ENCODE data around the gene LUZP2.

LUZP2 gene

GRCh38 chr11:24572376-24572775 lies 75.5 kb downstream of the LUZP2 start:
- no peak for DNase-seq

DNA sequence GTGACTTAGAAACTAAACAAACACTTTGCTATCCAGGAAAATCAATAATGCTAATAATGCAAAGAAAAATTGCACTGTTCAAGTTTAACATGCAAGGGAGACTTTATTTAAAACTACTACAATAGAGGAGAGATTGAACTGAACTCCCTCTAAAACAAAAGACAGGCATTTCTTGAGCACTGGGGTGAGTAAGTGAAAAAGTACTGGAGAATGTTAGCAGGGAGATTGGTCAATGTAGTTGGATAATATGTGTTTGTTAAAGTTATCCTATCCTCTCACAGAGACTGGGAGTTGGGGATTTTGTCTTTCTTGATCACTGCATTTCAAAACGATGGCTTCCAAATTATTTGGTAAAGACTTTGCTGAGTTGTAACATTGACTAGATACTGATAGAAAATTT lies 77.6 kb downstream of the LUZP2 start:
- DNase-seq: no peak

GRCh38 chr11:24575392-24575791 lies 78.5 kb downstream of the LUZP2 start:
- no peak for DNase-seq

- no peak for DNase-seq
These were observed 88.3 kb downstream of the LUZP2 start for GRCh38 chr11:24585192-24585591.

DNA sequence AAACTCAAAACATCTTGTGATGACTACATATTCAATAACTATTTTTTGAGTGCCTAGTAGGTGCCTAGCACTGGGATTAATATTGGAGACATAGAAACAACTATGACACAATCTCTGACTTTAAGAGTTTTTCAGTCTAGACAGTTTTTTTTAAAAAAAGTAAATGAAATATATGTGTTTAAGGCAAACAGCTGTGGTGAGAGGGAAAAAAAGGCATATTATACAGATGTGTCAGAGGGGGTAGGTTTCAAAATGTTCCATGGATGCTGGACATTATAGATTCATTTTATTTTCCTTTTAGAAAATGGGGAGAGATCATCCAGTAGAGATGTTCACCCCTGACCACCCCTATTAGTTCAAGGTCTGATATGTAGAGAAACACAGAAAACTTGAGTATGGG lies 90.8 kb downstream of the LUZP2 start:
- DNase-seq: no peak

DNA sequence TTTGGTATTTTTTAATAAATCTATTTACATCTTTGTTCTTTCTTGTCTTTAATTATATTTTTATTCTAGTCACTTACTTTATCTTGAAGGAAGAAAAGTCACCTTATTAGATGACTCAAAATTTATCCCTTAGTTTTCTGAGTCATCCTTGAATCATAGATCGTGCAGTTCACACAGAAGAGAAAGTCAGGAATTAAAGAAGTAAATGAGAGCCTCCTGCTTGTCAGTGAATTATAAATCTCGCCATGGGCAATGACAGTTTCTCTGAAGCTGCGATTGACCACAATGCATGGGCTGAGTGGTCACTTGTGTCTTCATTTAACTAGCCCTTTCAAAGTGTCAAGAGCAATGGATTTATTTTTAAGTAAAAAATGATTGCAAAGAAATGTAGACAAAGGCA lies 91.2 kb downstream of the LUZP2 start:
- DNase-seq: no peak

GRCh38 chr11:24589064-24589463 lies 92.2 kb downstream of the LUZP2 start:
- no peak for DNase-seq

GRCh38 chr11:24591283-24591682 lies 94.4 kb downstream of the LUZP2 start:
- no peak for DNase-seq

GRCh38 chr11:24592360-24592759 lies 95.5 kb downstream of the LUZP2 start:
- no peak for DNase-seq

GRCh38 chr11:24593332-24593731 lies 96.5 kb downstream of the LUZP2 start:
- no peak for DNase-seq

- no peak for DNase-seq
These were observed 97.5 kb downstream of the LUZP2 start for GRCh38 chr11:24594401-24594800.

GRCh38 chr11:24598641-24599040 lies 101.8 kb downstream of the LUZP2 start:
- no peak for DNase-seq

DNA sequence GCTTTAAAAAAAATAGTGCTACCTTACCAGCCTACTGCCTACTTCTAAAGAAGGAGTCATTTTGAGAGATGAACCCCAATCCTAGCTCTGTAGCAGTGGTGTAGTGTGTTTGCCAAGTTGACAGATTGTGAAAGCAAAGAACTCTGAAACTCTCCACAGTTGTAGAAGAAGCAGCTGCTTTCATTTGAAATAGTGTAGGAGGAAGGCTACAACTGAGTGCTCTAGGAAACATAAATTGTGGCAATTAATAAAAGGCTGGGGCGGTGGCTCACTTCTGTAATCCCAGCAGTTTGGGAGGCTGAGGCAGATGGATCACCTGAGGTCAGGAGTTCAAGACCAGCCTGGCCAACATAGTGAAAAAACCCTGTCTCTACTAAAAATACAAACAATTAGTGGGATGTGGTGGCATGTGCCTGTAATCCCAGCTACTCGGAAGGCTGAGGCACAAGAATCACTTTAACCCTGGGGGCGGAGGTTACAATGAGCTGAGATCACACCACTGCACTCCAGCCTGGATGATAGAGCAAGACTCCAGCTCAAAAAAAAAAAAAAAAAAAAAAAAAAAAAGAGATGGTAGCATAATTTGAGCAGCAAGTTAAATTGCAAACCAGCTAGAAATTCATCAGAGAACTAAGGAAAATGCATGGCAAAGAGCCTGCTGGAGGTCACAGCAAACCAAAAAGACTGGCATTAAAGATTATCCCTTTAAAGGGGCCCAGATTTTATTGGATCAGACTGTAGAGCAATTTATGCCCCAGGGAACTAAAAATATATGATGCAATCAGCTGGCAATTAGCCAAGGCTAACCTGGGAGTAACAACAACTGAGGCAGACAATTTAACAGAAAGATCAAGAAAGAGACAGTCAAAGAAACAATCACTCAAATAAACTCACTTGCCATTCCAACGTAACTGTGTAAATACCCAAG lies 112.6 kb downstream of the LUZP2 start:
- no peak for DNase-seq

GRCh38 chr11:24615451-24616160 lies 118.8 kb downstream of the LUZP2 start:
- no peak for DNase-seq

- DNase-seq: no peak
These were observed 121.0 kb downstream of the LUZP2 start for GRCh38 chr11:24617856-24618255.

DNA sequence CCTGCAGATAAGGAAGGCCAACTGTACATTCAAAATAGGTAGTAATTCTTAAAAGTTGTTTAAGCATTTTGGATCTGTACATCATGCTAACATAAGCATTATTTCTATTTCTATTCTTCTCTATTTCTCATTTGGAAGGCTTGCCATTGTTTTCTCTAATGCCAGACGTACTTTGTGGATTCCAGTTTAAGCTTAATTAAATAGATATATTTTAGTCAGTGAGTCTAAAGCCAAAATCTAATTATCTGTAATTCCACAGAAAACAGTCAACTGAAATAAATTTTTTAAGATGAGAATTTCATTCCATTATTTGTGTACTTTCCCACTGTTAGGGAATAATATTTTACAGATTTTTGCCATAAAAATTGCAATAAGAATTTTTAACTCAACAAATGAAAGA lies 123.0 kb downstream of the LUZP2 start:
- no peak for DNase-seq

- DNase-seq: no peak
These were observed 125.4 kb downstream of the LUZP2 start for GRCh38 chr11:24622262-24622661.

- no peak for DNase-seq
These were observed 126.3 kb downstream of the LUZP2 start for GRCh38 chr11:24623121-24623520.

- DNase-seq: no peak
These were observed 127.6 kb downstream of the LUZP2 start for GRCh38 chr11:24624432-24624831.

- no peak for DNase-seq
These were observed 129.1 kb downstream of the LUZP2 start for GRCh38 chr11:24625975-24626374.

GRCh38 chr11:24628224-24628776 lies 131.4 kb downstream of the LUZP2 start:
- no peak for DNase-seq

DNA sequence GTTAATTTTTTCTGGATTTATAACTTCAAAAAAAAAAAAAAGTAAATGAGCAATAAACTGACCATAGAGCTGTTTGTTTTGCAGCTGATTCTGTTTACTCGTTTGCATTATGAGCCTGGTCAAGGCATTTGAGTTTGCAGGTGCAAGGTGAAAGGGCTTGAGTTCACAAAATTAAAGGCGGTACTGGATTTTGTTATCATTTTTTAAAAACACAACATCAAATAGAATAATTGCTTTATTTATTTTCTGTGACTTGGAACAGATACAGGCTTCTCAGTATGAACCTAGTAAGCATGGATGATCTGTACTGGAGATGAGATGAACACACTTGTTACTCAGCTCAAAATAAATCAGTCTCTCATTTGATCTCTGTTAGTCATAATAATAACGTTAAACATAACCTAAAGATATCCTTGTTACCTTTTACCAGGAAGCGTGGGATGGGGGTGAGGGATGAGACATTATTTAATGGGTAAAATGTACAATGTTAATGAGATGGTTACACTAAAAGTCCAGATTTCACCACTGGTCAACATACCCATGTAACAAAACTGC lies 137.8 kb downstream of the LUZP2 start:
- DNase-seq: no peak

DNA sequence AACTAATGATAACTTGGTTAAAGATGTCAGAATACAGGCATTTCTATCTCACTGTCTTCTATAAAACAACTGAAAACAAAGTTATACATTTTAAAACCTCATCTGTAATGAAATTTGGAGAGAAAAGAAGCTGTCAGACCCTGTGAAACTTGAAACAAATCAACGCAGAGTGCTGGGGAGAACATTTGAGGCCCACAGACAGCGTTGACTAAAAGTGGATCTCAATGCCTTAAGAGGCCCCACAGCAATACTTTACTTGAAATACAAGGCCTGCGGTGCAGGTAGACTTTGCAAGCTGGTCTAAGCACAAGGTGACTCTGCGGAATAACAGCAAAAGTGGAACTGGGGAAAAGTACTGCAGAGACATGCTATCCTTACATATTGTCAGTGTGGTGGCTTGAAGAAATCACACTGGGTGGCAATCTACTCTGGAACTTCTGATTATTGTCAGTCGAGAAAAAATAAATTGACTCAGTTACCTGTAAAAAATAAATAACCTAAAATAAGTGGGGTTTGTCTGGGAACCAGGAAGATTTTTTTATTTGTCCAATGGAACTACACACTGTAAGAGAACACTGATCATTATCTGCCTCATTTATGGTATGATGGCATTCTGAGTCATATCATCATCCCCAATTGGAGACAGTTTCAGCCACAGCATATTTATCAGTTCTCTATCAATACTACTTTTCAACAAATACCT lies 138.9 kb downstream of the LUZP2 start:
- no peak for DNase-seq
